Limb (tissue), 2 donors: ENCODE measurements around the gene CDCP2.
"Not testable (repeated sequence)": the region's sequence is repeated elsewhere in the genome, so short reads cannot be mapped to it uniquely, and the experiment has no call there.

Source experiments
- DNase-seq, 2 donors: peaks; one replicate each; pipeline ENCODE4 v3.0.0-alpha.2; 2016; ENCODE audit errors: extremely low spot score in 2 of 2

Gene CDCP2

DNA sequence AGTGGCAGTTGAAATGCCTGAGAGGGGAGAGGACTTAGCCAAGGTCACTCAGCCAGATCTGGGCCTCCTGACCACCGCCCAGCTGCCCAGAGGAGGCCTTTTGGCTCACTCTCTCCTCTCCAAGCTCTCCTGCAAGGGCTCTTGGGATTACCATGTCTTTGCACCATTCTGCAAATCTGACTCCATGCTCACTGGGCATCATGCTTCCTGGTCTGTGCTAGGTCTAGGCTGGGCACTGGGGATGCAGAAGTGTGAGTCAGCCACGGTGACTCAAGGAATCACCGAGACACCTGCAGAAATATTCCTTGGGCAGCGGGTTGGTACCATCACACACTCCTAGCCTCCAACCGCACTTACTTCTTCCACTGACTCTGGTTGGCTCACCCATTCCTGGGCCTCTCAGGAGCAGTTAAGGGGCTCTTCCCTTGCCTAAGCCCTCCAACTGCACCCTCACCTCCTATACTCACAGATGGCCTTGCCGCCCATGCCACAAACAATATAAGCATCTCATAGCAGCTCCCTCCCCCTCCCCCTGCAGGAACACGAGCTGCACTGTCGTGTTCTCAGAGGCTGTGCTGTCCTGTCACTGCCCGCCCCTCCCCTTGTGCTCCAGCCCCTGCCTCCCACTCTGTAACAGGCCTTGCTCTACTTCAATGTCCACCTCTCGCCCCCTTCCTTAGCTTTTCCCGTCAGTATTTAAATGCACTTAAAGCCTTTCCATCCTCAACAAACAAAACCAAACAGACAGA is 34.8 kb downstream of the CDCP2 start:
- DNase-seq, result no peak

DNA sequence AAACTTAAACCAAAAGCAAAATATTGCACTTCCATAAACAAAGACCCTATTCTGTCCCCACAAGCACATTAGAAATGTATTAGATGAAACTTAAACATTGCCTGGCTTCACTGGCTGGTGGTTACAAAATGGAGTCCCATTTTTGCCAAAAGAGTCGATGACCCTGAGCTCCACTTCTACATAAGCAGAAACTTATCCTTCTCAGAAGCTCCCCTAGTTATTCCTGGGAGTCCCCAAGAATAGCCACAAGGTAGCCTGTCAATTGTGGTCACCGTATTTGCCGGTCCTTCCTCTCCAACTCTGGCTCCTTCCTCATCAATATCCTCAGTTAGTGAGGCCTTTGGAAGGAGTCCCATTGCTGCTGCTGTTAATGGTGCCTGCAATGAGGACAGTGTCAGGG is 37.3 kb downstream of the CDCP2 start:
- DNase-seq, result no peak

DNA sequence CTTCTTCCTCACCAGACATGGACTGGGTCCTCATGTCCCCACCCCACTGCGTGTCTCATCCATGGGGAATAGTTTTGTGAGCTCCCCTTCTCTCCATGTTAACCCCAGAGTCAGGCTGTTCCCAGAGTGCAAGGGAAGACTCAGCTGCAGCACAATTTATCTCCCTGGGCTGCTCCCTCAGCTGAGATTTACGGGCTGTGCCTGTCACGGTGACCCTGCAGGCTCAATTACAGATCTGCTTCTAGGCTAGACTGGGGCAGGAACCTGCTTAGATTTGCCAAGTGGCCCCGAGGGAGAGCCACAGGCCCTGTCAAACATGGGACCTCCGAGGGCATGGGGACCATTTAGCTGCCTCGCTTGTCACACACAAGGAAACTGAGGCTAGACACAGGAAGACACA is 37.8 kb downstream of the CDCP2 start:
- no peak for DNase-seq

DNA sequence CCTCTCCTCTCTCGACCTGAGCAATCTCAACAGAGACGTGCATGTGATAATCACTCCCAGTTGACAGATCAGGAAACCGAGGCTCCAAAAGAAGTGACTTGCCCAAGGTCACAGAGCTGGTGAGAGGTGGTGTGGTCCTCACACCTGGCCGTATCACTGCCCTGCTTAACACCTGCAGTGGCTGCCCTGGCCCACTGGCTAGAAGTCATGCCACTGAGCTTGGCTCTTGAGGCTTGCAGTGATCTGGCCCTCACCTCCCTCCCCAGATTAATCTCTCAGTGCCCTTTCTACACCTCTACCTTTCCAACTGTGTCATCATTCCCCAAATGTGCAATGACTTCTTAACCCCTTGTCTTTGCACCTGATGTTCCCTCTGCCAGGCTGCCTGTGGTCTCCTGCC is 38.8 kb downstream of the CDCP2 start:
- DNase-seq, result no peak

DNA sequence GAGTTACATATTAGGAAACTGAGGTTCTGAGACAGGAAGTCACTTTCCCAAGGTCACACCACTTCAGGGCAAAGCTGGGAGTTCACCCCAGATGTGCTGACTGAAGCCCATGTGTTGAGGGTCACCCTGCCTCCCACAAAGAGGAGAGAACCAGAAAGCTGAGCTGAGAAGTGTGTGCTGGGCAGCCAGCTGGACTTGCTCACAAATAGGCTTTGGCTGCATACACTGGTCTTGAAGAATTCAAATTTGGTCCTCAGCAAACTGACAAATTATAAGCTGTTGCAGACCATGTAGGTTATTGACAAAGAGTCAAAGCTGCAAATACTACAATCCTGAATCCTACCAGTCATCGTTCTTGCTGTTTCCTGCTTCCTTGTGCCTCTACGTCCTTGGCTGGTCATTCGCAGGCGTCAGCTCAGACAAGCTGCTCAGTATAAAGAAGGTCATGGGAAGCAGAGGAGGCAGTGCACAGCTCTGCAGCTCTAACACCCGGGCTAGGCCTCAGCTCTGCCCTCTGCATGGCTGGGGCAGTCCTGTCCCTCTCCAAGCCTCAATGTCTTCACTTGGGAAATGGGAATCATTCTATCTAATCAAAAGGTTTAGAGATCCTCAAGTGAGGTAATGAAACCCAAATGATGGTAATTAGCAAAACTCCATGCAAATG is 40.0 kb downstream of the CDCP2 start:
- no peak for DNase-seq

DNA sequence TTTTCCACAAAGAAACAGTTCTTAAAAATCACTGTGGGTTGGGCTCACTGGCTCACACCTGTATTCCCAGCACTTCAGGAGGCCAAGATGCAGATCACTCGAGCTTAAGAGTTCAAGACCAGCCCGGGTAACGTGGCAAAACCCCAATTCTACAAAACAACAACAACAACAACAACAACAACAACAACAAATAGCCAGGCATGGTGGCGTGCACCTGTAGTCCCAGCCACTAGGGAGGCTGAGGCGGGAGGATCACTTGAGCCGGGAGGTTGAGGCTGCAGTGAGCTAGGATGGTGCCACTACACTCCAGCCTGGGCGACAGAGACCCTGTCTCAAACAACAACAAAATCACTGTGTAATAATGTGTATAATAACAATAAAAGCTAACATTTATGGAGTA is 40.8 kb downstream of the CDCP2 start:
- DNase-seq, result no peak

DNA sequence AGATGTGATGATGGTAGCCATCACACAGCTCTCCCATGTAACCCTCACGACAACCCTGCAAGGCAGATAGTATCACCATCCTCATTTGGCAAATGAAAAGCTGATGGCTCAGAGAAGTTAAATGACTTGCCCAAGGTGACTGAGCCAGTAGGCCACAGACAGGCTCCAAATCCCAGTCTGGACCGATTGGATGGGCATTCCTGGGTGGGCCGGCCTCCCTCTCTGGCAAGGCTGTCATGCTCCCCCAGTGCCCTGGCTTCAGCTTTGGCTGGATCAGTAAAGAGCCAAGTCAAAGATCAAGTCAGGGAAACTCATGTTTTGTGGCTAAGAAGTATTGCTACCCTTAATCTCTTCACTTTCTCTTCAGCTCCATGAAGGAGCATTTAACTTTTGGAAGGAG is 41.2 kb downstream of the CDCP2 start:
- no peak for DNase-seq

DNA sequence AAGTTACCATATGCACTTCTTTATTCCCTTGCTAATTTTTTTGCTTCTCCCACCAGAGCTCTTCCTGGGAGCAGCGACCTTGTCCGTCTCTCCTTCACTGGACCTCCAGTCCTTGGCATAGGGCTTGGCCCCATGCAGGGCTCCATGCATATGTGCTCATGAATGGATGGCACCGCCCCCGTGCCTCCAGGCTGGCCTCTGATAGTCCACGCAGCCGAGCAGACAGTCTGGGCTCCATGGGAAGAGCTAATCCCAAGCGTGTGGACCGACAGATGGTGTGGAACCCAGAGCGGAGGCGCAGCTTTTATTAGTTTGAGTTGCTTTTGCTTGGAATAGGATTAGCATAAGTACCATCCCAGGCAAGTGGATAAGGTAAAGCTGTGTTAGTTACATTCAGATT is 41.8 kb downstream of the CDCP2 start:
- DNase-seq, result no peak

DNA sequence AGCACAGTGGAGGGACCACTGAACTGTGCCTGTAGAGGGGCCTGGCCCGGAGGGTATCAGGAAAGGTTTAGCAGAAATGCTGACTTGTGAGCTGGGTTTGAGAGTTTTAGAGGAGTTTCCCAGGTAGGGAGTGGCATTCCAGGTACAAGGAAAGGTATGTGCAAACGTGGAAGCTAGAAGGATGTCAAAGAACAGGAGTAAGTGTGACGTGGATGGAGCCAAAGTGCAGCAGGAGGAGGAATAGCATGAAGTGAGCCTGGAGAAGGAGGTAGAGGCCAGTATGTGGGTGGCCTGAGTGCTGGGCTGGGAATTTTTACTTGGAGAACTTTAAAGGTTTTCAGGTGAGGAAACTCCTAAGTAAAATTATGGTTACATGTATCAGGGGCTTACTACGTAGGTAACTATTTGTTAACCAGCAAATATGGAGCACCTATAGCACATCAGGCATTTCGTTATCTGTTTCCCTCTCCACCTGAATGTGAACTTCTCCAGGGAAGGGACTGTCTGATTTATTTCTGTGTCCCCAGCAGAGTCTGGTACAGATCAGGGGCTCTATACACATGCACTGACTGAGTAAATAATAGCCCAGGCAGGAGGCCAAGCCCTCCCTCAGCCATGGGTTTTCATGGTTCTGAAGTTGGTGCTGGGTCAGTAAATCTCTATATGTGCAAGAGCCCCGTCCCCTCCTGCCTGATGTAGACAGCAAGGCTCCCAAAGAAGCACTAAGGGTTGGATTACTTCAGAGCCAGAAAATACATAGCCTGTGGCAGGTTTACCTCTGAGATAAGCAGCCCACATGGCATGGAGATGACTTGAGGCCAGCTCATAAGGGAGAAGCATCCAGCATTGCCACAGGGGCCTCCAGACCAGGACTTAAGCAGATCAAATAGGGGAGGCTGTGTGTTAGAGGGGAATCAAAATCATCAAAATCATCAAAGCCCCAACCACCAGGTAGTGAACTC is 43.4 kb downstream of the CDCP2 start:
- DNase-seq, result no peak

DNA sequence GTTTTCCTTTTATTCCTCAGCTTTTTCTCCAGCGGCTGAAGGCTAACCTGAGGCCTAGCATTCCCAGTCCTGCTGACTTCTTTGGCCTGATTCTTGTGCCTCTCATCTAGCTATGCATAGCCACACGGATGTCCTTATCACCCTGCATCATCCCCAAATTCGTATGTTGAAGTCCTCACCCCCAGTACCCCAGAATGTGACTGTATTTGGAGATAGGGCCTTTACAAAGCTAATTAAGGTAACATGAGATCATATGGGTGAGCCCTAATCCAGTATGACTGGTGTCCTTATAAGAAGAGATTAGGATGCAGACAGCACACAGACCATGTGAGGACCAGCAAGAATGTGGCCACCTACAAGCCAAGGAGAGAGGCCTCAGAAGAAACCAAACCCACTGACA is 44.6 kb downstream of the CDCP2 start:
- DNase-seq, result no peak

DNA sequence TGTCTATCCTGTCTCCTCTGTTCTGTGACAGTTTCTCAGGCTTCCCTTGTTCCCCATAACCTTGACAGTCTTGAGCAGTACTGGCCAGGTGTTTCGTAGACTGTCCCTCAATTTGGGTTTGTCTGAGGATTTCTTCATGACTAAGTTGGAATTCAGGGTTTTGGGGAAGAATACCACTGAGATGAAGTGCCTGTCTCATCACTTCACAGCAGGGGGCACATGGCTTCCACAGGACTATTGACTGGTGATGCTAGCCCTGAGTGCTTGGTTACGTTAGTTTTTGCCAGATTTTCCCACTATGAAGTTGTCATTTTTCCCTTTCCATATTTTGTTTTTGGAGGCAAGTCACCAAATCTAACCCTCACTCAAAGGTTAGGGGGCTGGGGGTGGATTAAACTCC is 45.7 kb downstream of the CDCP2 start:
- DNase-seq, result no peak

DNA sequence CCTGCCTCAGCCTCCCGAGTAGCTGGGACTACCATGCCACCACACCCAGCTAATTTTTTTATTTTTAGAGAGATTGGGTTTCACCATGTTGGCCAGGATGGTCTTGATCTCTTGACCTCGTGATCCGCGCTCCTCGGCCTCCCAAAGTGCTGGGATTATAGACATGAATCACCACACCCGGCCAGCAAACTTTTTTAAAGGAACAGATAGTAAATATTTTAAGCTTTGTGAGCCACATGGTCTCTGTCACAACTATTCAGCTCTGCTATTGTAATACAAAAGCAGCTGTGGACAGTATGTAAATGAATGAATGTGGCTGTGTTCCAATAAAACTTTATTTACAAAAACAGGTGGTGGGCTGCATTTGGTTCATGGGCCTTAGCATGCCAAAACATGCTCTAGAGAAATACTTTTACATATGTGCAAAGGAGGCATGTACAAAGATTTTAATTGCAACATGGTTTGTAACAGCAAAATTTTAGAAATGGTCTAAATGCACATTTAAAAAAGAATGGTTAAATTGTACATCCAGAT is 47.0 kb downstream of the CDCP2 start:
- no peak for DNase-seq

DNA sequence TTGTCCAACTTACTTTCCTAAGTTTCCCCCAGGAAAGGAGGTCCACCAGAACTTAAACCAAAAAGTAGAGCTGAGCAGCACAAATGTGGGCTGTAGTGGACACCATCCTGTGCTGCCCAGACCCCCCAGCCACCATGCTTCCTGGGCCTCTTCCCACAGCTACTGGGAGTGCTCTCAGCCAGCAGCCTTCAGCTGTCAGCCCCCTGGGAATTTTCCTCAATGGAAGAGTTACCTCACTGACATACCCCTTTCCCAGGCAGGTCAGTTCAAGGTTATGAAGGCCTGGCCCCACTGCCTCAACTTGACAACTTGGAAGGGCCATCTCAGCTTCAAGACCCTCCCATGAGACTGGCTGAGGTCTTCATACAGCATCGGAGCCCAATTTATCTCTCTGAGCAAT is 47.7 kb downstream of the CDCP2 start:
- DNase-seq, result no peak

DNA sequence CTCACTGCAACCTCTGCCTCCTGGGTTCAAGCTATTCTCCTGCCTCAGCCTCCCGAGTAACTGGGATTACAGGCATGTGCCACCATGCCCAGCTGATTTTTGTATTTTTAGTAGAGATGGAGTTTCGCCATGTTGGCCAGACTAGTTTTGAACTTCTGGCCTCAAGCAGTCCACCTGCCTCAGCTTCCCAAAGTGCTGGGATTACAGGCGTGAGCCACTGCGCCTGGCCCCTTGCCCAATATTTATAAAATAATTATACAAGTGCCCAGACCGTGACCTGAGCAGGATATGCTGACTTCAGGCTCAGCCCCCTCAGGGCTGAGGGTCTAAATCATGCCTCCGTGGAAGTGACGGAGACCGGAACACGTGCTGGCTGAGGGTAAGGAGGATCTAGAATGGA is 48.2 kb downstream of the CDCP2 start:
- not testable (repeated sequence) for DNase-seq

DNA sequence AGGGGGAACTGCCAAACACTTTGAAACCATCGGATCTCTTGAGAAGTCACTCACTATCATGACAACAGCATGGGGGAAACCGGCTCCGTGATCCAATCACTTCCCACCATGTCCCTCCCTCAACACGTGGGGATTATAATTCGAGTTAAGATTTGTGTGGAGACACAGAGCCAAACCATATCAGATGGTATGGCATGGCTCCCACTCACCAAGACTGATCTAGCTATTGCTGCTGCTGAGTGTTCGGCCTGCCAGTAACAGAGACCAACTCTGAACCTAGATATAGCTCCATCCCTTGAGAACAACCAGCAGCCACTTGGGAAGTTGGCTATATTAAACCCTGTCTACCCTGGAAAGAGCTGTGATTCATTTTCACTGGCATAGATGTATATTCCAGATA is 49.4 kb downstream of the CDCP2 start:
- no peak for DNase-seq

DNA sequence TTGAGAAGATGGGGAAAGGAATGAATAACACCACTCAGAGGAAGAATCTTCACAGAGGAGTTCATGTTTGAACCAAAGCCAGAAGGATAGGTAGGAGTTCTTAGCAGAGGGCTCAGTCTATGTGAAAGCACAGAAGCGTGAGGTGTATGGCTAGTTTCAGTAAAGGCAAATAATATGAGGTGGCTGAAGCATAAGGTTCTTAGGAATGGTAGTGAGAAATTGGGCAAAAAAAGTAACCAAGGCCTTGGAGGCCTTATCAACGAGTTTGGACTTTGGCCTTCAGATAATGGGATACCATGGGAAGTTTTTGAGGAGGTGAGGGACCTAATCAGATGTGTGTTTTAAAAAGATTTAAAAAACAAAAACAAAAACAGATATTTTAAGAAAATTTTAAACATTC is 52.3 kb downstream of the CDCP2 start:
- DNase-seq, result no peak

DNA sequence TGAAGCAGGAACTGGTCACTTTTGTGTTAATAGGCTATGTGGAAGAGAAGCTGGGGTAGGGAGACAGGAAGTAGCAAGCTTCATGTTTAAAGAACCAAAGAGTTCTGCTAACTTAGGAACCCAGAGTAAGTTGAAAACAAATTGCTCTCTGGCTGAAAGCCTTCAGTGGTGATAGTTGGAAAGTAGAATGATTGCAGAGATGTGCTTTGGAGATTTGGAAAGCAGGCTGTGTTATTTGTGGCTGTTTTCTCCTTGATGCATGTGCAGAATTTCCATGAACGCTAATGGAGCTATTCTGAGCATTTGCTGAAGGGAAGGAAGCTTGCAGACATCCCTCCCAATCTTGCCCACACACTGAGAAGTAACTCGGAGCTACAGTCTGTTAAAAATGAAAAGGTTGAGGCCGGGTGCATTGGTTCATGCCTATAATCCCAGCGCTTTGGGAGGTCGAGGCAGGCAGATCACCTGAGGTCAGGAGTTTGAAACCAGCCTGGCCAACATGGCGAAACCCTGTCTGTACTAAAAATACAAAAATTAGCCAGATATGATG is 53.7 kb downstream of the CDCP2 start:
- DNase-seq, result no peak

DNA sequence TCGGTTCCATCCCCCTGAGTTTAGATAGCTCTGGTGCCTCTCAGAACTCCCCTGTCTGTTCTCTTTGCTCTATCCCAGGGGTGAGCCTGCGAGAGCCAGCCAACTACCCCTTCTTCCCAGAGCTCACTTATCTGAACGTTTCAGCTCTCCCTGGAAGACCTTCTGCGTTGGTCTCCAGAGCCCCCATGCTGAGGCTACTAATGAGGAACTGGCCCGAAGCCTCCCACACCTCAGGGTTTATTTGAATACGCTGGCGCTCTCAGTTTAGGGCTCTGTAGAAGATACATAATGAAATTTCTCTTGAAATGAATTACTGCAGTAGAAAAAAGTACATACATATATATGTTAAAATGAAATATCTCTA is 55.9 kb downstream of the CDCP2 start:
- no peak for DNase-seq

DNA sequence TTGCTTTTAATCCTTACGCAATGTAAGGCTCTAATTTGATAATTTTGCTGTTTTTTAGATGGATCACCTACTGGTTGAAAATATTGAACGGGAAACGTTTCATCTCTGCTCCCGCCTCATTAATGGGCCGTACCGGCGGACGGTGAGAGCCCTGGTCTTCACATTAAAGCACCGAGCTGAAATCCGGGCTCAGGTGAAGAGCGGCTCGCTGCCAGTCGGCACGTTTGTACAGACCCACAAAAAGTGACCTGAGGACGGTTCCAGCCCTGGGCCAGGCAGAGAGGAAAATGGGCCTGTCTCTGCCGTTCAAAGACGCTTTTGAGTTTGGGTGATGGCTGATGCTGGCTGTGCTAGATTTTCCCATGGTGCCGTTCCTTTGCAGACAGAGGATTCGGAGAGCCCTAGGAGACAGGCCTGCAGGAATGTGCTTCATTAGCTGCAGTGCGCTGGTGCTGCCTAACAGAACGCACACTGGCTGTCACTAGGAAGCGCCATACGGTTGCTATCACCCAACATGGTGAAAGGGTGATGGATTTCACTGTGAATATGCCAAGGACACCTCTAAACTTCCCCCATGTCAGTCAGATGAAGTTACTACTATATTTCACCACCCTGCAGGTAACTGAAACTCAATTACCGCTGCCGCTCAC is 56.4 kb downstream of the CDCP2 start:
- no peak for DNase-seq

DNA sequence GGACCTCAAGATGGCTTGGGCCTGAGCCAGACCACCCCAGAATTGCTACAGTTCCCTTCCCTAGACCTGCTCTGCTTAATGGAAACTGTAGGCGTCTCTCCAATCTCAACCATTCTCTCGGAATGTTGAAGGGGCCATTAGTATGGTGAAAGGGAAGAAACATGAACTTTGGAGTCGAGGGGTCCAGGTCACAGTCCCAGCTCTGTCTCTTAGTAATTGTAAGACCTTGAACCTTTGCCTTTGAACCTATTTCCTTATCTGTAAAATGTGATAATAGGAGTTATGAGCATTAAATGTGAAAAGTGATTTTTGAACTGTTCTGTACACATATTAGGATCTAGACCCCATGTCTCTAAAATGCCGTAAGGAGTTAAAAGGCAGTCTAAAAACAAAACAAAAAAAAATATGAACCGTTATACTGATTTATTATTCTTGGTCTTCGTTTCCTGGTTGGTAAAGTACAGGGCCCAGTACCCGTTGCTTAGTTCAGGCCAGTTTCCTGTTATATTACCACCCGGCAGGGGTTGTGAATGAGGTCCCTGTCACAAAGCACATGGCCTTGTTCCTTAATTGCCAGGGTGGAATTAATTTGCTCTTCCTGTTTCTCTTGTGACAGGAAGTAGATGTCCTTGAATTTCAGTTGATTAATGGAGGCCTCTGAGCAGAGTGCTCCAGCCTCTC is 57.1 kb downstream of the CDCP2 start:
- DNase-seq, result peak in 1 of 2 donors; percentile 17

DNA sequence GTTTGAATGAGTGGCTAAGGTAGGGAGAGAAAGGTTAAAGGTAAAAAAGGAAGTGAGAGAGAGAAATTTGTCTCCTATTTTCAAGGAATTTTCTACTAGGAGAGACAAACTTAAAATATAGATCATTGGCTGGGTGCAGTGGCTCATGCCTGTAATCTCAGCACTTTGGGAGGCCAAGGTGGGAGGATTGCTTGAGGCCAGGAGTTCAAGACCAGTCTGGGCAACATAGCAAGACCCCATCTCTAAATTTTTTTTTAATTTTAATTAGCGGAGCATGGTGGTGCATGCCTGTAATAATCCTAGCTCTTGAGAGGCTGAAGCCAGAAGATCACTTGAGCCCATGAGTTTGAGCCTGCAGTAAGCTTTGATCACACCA is 58.1 kb downstream of the CDCP2 start:
- DNase-seq, result not testable (repeated sequence)
